HCT116 (cell line): ENCODE data around the gene EDEM1.

Source experiments
- ATF3 ChIP-seq: IDR thresholded peaks from 2 replicates; pipeline ENCODE4 v1.6.1; 2012
- CTCF ChIP-seq, 3 experiments: fragments of 200-600 bp in 1 of 3; sonication (generic) in 1 of 3; IDR thresholded peaks in 2 of 3; conservative IDR thresholded peaks in 1 of 3; 2 replicates each; pipeline ENCODE4 v1.5.1; 2012 to 2017; ENCODE audit warnings: low read depth in 2 of 3, low read length in 2 of 3, antibody characterized with exemption in 1 of 3, borderline replicate concordance in 1 of 3, control low read depth in 1 of 3, mild to moderate bottlenecking in 1 of 3, mixed read lengths in 1 of 3, mixed run types in 1 of 3, moderate library complexity in 1 of 3; ENCODE audit not compliant: insufficient read depth in 1 of 3
- EZH2phosphoT487 ChIP-seq: fragments of 200-600 bp; IDR thresholded peaks from 2 replicates; pipeline ENCODE4 v1.6.1; 2018; ENCODE audit warnings: antibody characterized with exemption, borderline replicate concordance
- MAX ChIP-seq: IDR thresholded peaks from 2 replicates; pipeline ENCODE4 v1.6.1; 2012
- POLR2A ChIP-seq: IDR thresholded peaks from 2 replicates; pipeline ENCODE4 v1.7.0; 2011; ENCODE audit warnings: borderline replicate concordance; ENCODE audit not compliant: insufficient read depth, insufficient read length; ENCODE audit errors: extremely low read depth
- REST ChIP-seq: IDR thresholded peaks from 2 replicates; pipeline ENCODE4 v1.6.1; 2012; ENCODE audit warnings: low read depth
- ZFX ChIP-seq: fragments of 450-650 bp; IDR thresholded peaks from 2 replicates; pipeline ENCODE4 v1.6.1; 2017

GRCh38 chr3:5245927-5246326, 58.4 kb downstream of the EDEM1 start:
- no peak for TF ChIP-seq CTCF (IDR thresholded peaks at IDR 0.05 in 2 of 3, conservative IDR thresholded peaks at IDR 0.05 in 1 of 3; ENCODE audit: borderline replicate concordance in 1 of 3, insufficient read depth in 1 of 3, low read depth in 2 of 3, low read length in 2 of 3)
- no peak for TF ChIP-seq MAX
- no peak for TF ChIP-seq EZH2phosphoT487
- no peak for TF ChIP-seq ATF3
- TF ChIP-seq REST = no peak
- no peak for TF ChIP-seq POLR2A
- TF ChIP-seq ZFX = no peak
